ENCODE results near the gene PCDHB6. TPM values are rescaled to one million over a fixed set of nuclear protein-coding genes. Genes with fewer than 3 reads are reported as not detected.

PCDHB6 gene
- 0.20 and 0.36 TPM in 2 replicates for total RNA-seq

DNA sequence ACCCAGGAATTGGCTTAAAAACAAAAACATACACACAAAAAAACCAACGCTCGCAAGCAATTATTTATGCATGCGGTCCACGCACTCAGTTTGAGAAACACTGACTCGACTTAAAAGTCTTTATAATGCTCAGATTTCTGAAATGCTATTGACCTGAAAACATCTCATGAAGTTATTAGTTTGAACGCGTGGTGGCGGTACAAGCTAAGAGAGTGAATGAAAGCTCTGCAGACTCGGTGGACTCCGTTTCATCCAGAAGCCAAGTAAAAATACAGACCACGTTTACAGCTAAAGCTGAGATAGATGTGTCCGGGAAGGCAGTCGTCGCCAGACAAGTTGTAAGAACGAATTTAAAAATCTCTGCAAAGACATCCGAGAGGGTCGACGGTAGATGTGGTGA is at the start of gene PCDHB6:
Gene PCDHB6, plus strand, starts transcription at position 246 of the 400 bp plus-strand sequence. CDS start 201 bp downstream, outside the sequence.

DNA sequence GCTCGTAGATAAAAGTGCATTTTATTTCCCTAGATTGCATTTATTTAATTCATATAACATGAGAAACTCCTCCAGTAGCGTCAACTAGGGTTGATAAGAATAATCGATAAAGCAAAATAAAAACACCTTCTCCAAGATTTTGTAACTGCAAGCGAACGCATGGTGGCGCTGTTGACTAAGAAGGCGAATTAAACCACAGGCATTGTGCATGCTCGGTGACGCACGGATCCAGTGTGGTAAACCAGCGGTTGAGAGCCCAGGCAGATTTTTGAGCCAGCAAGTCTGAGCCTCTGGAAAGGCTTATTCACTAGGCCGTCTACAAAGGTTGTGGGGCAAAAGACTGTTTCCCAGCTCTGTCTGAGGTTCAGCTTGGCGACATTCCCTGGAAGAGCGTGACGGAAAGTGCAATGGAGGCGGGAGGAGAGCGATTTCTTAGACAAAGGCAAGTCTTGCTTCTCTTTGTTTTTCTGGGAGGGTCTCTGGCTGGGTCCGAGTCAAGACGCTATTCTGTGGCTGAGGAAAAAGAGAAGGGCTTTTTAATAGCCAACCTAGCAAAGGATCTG is 49.5 kb upstream of the PCDHB6 start, which contains the start of gene PCDHB3:
Gene PCDHB3, plus strand, starts transcription at position 231 of the 563 bp plus-strand sequence. Its CDS starts 177 bp downstream, at position 408.

DNA sequence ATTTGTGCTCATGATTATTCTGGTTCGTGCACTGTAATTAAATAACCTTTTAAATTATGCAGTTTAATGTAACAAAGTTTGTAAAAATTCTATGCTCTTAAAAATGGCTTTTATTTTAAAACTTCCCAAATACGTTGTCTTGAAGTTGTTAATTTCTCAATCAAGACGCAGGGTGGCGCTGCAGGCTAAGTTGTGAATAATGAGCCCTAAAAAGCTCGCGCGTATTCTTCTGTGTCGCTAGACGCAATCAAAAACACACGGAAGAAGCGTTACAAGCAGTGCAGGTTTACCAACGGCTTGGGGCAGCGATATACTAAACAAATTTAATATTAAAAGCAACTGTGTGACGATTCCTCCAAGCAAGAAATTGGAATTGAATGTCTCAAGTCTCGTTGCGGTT is 28.3 kb upstream of the PCDHB6 start, which contains the start of gene PCDHB4:
Gene PCDHB4, plus strand, starts transcription at position 256 of the 400 bp plus-strand sequence. CDS start 181 bp downstream, outside the sequence.

DNA sequence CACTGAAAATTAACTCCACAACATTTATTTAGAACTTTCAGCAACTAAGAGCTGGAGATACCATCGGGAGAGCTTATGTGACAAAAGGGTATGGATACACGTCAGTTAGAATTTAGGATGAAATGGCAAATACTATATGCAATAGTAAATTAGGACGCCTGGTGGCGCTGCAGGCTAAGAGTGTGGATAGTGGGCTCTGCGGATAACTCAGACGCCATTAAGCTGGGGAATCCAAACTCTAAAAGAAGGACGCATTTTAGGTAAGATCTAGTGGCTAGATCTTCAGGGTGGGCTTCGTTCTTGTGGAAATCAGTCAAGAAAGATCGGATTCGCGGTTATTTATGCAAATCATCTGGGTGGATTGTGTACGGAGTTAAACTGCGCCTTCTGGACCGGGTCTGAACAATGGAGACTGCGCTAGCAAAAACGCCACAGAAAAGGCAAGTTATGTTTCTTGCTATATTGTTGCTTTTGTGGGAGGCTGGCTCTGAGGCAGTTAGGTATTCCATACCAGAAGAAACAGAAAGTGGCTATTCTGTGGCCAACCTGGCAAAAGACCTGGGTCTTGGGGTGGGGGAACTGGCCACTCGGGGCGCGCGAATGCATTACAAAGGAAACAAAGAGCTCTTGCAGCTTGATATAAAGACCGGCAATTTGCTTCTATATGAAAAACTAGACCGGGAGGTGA is 14.7 kb upstream of the PCDHB6 start, which contains the start of gene PCDHB5:
Gene PCDHB5, plus strand, starts transcription at position 177 of the 688 bp plus-strand sequence. Its CDS starts 229 bp downstream, at position 406.

DNA sequence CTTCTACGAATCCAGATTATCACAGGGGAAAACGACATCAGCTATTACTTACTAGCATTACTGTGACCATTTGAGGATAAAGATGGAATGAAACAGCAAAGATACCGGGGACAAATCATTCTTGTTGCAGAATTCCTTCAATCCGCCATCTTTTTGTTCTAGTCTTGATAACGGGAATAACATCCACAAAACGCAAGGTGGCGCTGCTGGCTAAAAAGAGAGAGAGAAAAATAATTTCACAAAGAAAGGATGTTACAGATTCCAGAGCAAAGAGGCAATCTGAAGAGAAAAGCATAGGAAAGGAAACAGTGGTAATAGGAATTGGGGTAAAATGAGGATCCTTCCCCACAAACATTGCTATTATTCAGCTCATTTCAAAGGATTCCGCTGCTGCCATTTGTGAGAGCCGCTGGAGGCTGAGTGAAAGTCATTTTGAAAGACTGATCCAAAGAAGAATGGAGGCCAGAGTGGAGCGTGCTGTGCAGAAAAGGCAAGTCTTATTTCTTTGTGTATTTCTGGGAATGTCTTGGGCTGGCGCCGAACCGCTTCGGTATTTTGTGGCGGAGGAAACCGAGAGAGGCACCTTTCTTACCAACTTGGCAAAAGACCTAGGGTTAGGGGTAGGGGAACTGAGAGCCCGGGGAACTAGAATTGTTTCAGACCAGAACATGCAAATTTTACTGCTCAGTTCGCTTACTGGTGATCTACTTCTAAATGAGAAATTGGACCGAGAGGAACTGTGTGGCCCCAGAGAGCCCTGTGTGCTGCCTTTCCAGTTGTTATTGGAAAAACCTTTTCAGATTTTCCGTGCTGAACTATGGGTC is 22.7 kb downstream of the PCDHB6 start, which contains the start of gene PCDHB7:
Gene PCDHB7, plus strand, starts transcription at position 264 of the 824 bp plus-strand sequence. Its CDS starts 192 bp downstream, at position 456.

DNA sequence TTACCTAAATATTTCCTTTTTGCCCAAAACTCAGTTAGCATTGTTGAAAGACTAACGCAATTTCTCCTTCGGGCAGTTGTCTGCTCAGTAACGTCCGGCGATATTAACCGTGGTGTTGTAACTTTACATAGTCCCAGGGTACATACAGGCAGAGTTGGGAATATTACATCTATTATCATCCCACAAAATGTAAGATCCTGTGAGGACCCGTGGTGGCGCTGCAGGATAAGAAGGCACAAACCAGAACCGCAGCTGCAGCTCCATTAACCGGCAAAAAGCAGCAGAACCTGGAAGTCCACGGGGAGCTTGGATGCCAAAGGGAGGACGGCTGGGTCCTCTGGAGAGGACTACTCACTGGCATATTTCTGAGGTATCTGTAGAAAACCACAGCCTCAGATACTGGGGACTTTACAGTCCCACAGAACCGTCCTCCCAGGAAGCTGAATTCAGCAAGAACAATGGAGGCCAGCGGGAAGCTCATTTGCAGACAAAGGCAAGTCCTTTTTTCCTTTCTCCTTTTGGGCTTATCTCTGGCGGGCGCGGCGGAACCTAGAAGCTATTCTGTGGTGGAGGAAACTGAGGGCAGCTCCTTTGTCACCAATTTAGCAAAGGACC is 27.8 kb downstream of the PCDHB6 start, which contains the start of gene PCDHB8:
Gene PCDHB8, plus strand, starts transcription at position 214 of the 615 bp plus-strand sequence. Its CDS starts 245 bp downstream, at position 459.

DNA sequence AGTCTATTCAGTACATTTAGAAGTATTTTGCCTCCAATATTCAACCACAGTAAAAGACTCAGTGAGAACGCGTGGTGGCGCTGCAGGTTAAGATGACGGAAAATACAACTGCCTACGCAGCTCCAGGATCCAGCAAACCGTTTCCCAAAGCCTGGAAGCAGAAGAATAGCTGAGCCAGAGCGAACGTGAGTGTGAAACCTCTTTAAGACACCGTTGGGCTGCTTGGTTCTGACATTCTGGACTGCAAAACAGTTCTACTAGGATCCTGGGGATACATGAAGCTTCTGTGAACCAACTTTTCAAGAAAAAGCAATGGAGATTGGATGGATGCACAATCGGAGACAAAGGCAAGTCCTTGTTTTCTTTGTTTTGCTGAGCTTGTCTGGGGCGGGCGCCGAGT is 32.4 kb downstream of the PCDHB6 start, which contains the start of gene PCDHB16:
Gene PCDHB16, plus strand, starts transcription at position 140 of the 400 bp plus-strand sequence. Its CDS starts 173 bp downstream, at position 313.

DNA sequence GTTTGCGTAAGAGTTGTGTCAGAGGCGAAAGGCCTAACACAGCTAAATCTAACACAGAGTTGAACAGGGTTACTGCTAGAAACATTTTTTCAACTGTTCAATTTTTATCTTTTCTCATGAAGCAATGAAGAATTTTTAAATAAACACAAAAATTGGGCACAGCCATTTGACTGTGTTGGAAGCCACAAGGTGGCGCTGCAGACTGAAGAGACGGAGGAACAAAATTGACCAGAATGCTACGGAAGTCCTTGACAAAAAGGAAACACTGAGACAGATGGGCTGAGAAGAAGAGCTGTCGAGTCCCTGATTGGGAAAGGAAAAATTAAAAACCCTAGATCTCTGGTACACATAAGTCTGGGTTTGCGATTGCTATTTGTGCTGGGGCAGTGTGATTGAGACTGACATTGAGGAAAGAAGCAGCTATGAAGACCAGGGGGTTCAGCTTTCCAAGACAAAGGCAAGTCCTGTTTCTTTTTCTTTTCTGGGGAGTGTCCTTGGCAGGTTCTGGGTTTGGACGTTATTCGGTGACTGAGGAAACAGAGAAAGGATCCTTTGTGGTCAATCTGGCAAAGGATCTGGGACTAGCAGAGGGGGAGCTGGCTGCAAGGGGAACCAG is 37.1 kb downstream of the PCDHB6 start, which contains the start of gene PCDHB9:
Gene PCDHB9, plus strand, starts transcription at position 265 of the 616 bp plus-strand sequence. Its CDS starts 158 bp downstream, at position 423.

DNA sequence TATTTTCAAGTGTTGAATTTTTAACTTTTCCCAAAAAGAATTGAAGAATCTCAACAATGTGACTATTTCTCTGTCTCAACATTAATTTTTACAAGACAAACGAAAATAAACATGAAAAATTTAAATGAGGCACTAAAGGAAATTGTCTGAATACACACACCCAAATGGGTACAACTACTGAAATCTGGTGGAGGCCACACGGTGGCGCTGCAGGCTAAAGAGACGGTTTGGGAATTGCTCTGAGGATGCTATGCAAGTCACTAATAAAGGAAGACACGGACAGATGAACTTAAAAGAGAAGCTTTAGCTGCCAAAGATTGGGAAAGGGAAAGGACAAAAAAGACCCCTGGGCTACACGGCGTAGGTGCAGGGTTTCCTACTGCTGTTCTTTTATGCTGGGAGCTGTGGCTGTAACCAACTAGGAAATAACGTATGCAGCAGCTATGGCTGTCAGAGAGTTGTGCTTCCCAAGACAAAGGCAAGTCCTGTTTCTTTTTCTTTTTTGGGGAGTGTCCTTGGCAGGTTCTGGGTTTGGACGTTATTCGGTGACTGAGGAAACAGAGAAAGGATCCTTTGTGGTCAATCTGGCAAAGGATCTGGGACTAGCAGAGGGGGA is 42.4 kb downstream of the PCDHB6 start, which contains the start of gene PCDHB10:
Gene PCDHB10, plus strand, starts transcription at position 244 of the 616 bp plus-strand sequence. Its CDS starts 200 bp downstream, at position 444.

DNA sequence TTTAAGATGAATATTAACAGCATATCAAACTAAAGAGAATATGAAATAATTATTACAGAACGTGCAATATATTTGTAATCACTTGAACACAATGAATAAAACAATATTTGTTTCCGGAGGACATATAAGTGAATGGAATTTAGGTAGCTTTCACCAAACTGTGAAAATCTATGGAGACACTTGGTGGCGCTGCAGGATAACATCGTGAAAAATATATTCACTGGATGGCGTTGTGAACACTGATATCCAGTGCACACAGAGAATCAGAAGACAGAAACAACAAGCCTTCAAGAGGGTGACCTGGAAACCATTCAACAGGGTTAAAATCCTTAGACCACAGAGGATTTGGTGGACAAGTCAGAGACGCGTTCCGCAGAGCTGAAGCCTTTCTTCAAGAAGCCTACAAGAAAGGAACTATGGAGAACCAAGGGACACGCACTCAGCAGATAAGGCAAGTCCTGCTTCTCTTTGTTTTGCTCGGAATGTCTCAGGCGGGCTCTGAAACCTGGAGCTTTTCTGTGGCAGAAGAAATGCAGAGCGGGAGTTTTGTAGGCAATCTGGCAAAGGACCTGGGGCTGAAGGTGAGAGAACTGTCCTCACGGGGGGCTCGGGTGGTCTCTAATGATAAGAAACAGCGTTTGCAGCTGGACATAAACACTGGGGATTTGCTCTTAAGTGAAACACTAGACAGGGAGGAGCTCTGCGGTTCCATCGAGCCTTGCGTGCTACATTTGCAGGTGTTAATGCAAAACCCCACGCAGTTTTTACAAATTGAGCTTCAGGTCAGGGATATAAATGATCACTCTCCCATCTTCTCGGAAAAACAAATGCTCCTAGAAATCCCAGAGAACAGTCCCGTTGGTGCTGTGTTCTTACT is 49.7 kb downstream of the PCDHB6 start, which contains the start of gene PCDHB11:
Gene PCDHB11, plus strand, starts transcription at position 269 of the 877 bp plus-strand sequence. Its CDS starts 148 bp downstream, at position 417.

Other genes starting within 250 kb of the PCDHB6 start
- gene PCDHAC1, start 223.8 kb upstream of the PCDHB6 start, total RNA-seq = 0.07 and 0.26 TPM in 2 replicates
- gene PCDHAC2, start 183.6 kb upstream of the PCDHB6 start, total RNA-seq = 0.43 and 1.3 TPM in 2 replicates
- gene PCDHB1, start 98.7 kb upstream of the PCDHB6 start, total RNA-seq = not detected in 2 replicates
- gene PCDHB2, start 55.4 kb upstream of the PCDHB6 start, total RNA-seq = 3.6 and 4.4 TPM in 2 replicates
- gene PCDHB3, start 49.6 kb upstream of the PCDHB6 start, total RNA-seq = 0.79 and 1.6 TPM in 2 replicates
- gene PCDHB4, start 28.2 kb upstream of the PCDHB6 start, total RNA-seq = 0.20 and 0.59 TPM in 2 replicates
- gene PCDHB5, start 14.9 kb upstream of the PCDHB6 start, total RNA-seq = 0.36 and 2.2 TPM in 2 replicates
- 0.33 and 1.1 TPM in 2 replicates for gene PCDHB7, start 22.6 kb downstream of the PCDHB6 start, total RNA-seq
- 0.26 and 1.3 TPM in 2 replicates for gene PCDHB8, start 27.7 kb downstream of the PCDHB6 start, total RNA-seq
- 0.50 and 0.59 TPM in 2 replicates for gene PCDHB16, start 32.3 kb downstream of the PCDHB6 start, total RNA-seq
- 0.40 and 0.59 TPM in 2 replicates for gene PCDHB9, start 37.1 kb downstream of the PCDHB6 start, total RNA-seq
- gene PCDHB10, start 42.3 kb downstream of the PCDHB6 start, total RNA-seq = 0.79 and 1.4 TPM in 2 replicates
- 0.69 and 0.85 TPM in 2 replicates for gene PCDHB11, start 49.6 kb downstream of the PCDHB6 start, total RNA-seq
- 0.26 and 0.46 TPM in 2 replicates for gene PCDHB12, start 58.7 kb downstream of the PCDHB6 start, total RNA-seq
- gene PCDHB13, start 63.9 kb downstream of the PCDHB6 start, total RNA-seq = 0.59 and 1.8 TPM in 2 replicates
- gene PCDHB14, start 73.3 kb downstream of the PCDHB6 start, total RNA-seq = 1.6 and 2.1 TPM in 2 replicates
- 0.59 and 0.91 TPM in 2 replicates for gene PCDHB15, start 95.3 kb downstream of the PCDHB6 start, total RNA-seq
- gene SLC25A2, start 154.0 kb downstream of the PCDHB6 start, total RNA-seq = 0.13 and 0.26 TPM in 2 replicates
- 56.6 and 69.0 TPM in 2 replicates for gene TAF7, start 170.7 kb downstream of the PCDHB6 start, total RNA-seq
- 1.2 and 1.4 TPM in 2 replicates for gene PCDHGA1, start 180.5 kb downstream of the PCDHB6 start, total RNA-seq
- gene PCDHGA2, start 188.7 kb downstream of the PCDHB6 start, total RNA-seq = 2.8 and 4.2 TPM in 2 replicates
- 0.79 and 3.0 TPM in 2 replicates for gene PCDHGA3, start 193.8 kb downstream of the PCDHB6 start, total RNA-seq
- gene PCDHGB1, start 200.0 kb downstream of the PCDHB6 start, total RNA-seq = 2.2 and 3.8 TPM in 2 replicates
- 11.6 and 16.9 TPM in 2 replicates for gene PCDHGA4, start 205.0 kb downstream of the PCDHB6 start, total RNA-seq
- gene PCDHGB2, start 209.9 kb downstream of the PCDHB6 start, total RNA-seq = 3.2 and 3.9 TPM in 2 replicates
- gene PCDHGA5, start 214.1 kb downstream of the PCDHB6 start, total RNA-seq = 1.8 and 2.3 TPM in 2 replicates
- 7.8 and 8.1 TPM in 2 replicates for gene PCDHGB3, start 220.2 kb downstream of the PCDHB6 start, total RNA-seq
- gene PCDHGA6, start 223.8 kb downstream of the PCDHB6 start, total RNA-seq = 5.3 and 6.7 TPM in 2 replicates
- gene PCDHGA7, start 232.7 kb downstream of the PCDHB6 start, total RNA-seq = 6.9 and 10.3 TPM in 2 replicates
- gene PCDHGB4, start 237.6 kb downstream of the PCDHB6 start, total RNA-seq = 26.1 and 54.1 TPM in 2 replicates
- 4.0 and 4.3 TPM in 2 replicates for gene PCDHGA8, start 242.6 kb downstream of the PCDHB6 start, total RNA-seq
- 34.3 and 47.0 TPM in 2 replicates for gene PCDHGB5, start 247.9 kb downstream of the PCDHB6 start, total RNA-seq